Astrocyte of the hippocampus (primary cell): ENCODE measurements around the gene TWIST2.

ENCODE experiments used
- DNase-seq: peaks from one replicate; pipeline ENCODE4 v3.0.0; 2011; ENCODE audit warnings: low read depth, low spot score

TWIST2 gene

GRCh38 chr2:238938401-238939055 lies 90.6 kb downstream of the TWIST2 start:
- DNase-seq: peak; percentile 73

- no peak for DNase-seq
Measured at GRCh38 chr2:238939074-238939473, 91.2 kb downstream of the TWIST2 start.

GRCh38 chr2:238939521-238940403 lies 91.9 kb downstream of the TWIST2 start:
- no peak for DNase-seq

GRCh38 chr2:238940806-238941205 lies 92.9 kb downstream of the TWIST2 start:
- DNase-seq: no peak

GRCh38 chr2:238941262-238941792 lies 93.4 kb downstream of the TWIST2 start:
- DNase-seq: no peak

GRCh38 chr2:238942080-238942725 lies 94.3 kb downstream of the TWIST2 start:
- DNase-seq: no peak

- DNase-seq: peak; percentile 13
Measured at GRCh38 chr2:238942726-238943300, 94.9 kb downstream of the TWIST2 start.

GRCh38 chr2:238943338-238944067 lies 95.6 kb downstream of the TWIST2 start:
- no peak for DNase-seq

GRCh38 chr2:238945433-238946150 lies 97.7 kb downstream of the TWIST2 start:
- DNase-seq: peak; percentile 38

- DNase-seq: no peak
Measured at GRCh38 chr2:238946318-238947242, 98.7 kb downstream of the TWIST2 start.

- no peak for DNase-seq
Measured at GRCh38 chr2:238947243-238947760, 99.4 kb downstream of the TWIST2 start.

- peak; percentile 64 for DNase-seq
Measured at GRCh38 chr2:238947920-238948710, 100.2 kb downstream of the TWIST2 start.

GRCh38 chr2:238948765-238949641 lies 101.1 kb downstream of the TWIST2 start:
- peak; percentile 23 for DNase-seq

GRCh38 chr2:238949710-238950345 lies 101.9 kb downstream of the TWIST2 start:
- no peak for DNase-seq

- DNase-seq: no peak
Measured at GRCh38 chr2:238950551-238950950, 102.7 kb downstream of the TWIST2 start.

- DNase-seq: no peak
Measured at GRCh38 chr2:238952261-238952919, 104.5 kb downstream of the TWIST2 start.
